Measurements from ENCODE around the gene UXS1.

DNA sequence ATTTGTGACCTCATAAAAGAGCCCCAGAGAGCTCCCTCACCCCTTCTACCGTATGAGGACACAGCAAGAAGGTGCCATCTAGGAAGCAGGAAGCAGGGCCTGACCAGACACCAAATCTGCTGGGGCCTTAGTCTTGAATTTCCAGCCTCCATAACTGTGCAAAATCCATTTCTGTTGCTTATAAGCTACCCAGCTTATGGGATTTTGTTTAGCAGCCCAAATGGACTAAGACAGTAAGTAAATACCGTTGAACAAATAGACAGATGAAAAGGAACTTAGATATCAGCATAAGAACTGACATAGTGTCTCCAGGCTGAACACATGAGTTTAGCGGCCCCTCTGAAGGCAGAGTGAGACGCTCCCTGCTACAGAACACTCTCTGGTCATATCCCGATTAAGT lies 130.9 kb downstream of the UXS1 start:
- TF ChIP-seq, protein P1, sequence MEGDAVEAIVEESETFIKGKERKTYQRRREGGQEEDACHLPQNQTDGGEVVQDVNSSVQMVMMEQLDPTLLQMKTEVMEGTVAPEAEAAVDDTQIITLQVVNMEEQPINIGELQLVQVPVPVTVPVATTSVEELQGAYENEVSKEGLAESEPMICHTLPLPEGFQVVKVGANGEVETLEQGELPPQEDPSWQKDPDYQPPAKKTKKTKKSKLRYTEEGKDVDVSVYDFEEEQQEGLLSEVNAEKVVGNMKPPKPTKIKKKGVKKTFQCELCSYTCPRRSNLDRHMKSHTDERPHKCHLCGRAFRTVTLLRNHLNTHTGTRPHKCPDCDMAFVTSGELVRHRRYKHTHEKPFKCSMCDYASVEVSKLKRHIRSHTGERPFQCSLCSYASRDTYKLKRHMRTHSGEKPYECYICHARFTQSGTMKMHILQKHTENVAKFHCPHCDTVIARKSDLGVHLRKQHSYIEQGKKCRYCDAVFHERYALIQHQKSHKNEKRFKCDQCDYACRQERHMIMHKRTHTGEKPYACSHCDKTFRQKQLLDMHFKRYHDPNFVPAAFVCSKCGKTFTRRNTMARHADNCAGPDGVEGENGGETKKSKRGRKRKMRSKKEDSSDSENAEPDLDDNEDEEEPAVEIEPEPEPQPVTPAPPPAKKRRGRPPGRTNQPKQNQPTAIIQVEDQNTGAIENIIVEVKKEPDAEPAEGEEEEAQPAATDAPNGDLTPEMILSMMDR (IDR thresholded peaks at IDR 0.05) = no peak
- no peak for TF ChIP-seq POLR2A (IDR thresholded peaks at IDR 0.05)
